GM19099 (cell line): Measurements from ENCODE around the gene OR2H1.

Source experiments
- POLR2A ChIP-seq: IDR thresholded peaks from 3 replicates; pipeline ENCODE4 v1.6.1; 2011; ENCODE audit warnings: low read depth; ENCODE audit not compliant: insufficient read length; ENCODE audit errors: extremely low read depth

OR2H1 gene

DNA sequence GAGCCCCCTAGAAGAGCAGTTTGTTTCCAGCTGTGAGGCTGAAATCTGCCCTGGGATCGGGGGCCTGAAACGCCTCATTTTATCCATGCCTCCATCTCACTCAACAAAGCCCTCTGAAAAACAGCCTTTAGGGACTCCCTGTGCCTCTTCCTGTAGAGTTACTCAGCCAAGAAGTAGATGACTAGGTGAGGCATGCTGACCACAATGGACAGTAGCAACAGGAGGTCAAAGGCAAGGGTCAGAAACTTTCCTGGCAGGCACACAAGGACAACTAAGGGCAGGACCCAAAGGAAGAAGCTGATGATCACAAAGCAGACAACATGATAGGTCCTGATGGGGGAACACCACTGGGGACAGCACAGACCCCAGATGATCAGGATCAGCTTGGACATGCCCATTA, 18.0 kb downstream of the OR2H1 start:
- TF ChIP-seq POLR2A: no peak

DNA sequence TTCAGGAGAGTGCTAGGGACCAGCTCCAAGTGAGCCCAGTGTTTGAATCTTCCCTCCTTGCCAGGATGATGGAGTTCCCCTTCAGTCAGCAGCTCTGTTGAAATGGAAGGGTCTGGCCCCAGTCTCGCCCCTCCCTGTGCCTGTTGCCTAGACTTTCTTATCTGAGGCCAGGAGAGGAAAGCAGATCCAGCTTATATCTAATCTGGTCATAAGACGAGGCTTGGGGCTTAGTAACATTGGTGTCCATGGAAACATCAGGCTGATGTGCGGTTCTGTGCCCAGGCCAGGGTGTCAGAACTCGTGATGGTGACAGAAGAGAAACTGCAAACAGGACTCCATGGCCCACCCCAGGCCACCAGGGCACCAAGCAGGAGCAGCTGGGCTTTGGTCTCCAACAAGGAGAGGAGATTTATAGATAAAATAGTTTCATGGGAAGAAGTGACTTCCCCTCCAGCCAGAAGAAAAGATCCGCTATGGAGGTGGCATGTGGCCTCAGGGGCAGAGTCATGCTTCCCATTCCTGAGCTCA, 21.0 kb downstream of the OR2H1 start:
- no peak for TF ChIP-seq POLR2A

DNA sequence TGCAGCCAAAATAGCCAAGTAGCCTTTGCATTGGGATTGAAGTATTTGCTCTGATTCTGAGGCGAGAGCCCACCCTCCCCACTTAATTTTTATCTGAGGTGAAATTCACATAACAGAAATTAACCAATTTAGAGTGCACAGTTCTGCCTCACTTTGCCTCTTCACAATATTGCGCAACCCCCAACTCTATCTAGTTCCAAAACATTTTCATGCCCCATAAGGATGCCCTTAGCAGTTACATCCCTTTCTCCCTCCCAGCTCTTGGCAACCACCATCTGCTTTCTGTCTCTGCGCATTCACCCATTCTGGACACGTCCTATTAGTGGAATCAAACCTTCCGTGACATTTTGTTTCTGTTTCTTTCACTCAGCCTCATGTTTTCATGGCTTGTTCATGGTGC, 21.8 kb downstream of the OR2H1 start:
- no peak for TF ChIP-seq POLR2A

DNA sequence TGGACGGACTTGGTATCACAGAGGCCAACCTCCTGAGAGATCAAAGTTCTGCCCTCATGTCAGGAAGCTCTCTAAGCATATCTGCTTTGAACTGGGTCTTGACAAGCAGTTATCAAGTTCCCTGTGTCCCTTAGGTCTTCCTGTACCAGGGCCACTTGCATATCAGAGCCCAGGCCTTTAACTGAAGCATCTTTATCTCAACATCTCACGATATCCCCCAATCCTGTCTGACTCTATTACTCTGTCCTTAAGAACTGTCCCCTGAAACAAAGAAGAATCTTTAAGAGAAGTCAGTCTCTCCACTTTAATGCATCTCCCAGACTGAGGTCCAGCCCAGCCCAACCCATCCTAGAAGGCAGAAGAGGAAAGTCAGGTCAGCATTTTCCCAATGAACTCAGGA, 22.6 kb downstream of the OR2H1 start:
- TF ChIP-seq POLR2A: no peak

DNA sequence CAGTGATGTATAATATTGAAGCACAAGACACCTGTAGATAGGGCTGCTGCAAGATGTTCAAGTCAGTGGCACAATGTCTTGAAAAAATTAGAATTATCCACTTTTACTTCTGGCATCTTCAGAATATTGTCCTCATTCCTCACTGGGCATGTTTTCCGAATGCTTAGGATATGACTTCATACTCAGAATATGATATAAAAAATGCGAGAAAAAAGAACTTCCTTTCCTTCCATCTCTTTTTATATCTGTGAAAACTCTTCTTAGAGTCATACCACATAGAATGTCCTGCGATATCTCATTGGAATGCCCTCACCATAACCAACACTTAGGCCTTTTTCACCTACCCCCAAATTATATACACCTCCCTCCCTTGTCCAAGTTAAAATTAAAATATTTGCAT, 26.2 kb downstream of the OR2H1 start:
- no peak for TF ChIP-seq POLR2A

DNA sequence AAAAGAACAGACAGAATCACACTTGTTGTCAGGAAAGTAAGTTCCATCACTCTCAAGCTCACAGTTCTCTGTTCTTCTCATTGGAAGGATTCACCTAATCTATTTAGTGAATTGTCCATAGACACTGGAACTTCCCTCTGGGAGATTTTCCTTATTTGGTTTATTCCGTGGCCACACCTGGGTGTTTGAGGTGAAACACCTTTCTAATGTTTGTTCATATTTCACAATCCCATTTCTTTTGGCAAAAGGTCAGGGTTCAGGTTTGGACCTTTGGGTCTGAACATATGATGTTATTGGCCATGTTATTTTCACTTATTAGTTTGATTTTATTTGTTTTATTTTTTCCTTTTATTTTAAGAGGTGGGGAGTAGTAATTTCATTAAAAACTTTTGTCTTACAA, 26.8 kb downstream of the OR2H1 start:
- TF ChIP-seq POLR2A: no peak

DNA sequence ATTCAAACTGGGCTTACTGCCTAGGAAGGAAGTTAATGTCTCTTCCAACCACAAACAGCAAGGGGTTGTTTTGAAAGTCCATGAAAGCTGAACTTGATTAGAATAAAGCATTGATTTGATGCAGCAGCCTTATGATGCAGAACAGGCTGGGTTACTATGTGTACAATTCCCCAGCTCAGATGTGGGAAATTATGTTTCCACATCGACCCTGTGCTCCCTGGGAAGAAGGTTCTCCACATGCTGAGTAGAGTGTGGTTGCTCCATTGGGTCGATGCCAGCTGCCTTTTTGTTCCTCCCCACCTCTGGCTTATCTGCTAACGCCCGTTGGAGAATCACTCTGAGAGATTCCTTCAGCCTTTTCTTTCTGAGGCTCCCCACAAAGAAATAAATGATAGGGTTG, 29.6 kb downstream of the OR2H1 start:
- no peak for TF ChIP-seq POLR2A

DNA sequence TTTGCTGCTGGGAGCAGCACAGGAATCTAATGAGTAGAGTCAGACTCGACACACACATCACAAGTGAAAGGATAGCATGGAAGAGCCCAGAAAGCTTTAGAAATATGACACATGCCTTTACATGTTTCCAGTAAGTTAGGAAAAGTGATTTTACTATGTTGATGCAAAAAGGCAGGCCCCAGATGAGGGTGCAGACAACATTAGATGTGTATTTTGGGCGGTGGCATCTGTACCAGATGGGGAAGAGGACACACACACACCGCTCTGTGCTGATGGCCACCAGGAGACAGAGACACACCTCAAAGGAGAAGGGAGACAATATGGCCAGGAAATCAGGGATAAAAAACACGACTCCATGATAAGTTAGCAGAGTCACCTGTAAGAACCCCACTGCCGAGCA, 30.2 kb downstream of the OR2H1 start:
- no peak for TF ChIP-seq POLR2A

DNA sequence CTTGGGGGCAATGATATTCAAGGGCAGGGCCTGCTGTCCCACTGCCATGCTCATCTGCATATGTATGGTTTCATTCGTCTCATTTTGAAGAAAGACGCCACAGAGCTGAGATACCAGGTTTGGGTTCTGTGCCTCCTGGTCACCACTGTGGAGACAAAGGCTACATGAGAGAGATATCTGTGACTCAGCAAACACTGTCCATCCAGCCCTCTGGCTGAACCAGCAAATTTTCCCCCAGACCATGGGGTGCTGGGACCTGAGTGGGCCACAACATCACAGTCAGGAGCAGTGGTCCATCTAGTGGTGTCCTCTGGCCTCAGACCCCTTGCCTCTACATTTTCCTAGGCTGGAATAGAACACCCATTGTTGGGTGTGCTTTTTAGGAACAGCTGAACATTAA, 30.7 kb downstream of the OR2H1 start, which contains the start of gene MAS1L:
Gene MAS1L (minus strand): TSS at position 297 of the 400 bp plus-strand sequence. CDS start 54 bp downstream, at position 243.
- no peak for TF ChIP-seq POLR2A

DNA sequence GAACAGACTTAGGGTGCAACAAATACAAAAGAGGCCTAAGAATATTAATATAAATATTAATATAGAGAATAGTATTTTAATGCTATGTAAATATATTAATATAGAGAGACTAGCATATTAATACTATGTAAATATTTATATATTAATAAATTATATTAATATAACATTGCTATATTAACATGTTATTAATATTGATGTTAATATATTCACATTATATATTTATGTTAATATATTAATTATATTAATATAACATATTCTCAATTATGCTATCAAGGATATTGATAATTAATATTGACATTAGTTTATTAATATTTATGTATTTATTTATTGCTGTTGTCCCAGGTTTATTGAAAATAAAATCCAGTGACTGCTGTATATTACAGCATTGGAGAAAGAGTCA, 31.9 kb downstream of the OR2H1 start:
- TF ChIP-seq POLR2A: no peak

DNA sequence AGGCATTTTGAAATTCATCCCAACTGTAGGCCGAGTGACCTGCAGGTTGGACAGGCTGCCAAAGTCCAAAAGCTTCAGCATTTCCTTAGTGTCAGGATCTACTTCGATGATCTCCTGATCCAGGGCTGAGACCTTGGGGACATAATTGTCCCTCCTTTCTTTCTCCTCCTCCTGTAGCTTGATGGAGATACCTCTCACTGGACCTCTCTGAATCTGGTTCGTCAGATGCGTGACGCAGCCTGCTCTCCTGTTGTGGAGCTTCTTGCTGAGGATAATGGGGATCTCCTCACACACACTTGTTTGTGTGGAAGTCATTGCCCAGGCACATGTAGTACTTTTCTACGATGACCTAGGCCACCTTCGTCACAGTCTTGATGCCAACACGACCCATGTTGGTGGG, 32.3 kb downstream of the OR2H1 start:
- TF ChIP-seq POLR2A: no peak

DNA sequence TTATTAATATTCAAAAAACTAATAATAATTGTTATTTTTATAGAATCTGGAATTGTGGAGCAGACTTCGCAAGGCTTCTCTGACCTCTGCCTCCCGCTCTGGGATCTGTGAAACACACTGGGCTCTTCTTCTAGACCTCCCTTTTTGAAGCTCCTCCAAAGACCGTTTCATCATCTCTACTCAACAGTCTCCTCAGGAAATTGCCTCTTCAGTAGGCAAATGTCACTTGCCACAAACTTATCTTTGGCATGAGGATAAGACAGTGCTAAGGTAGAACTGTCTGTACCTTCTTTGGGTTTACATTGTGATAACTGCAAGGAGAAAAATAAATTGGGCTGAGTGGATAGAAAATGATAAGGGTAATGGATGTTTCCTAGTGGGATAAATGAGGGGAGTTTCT, 33.1 kb downstream of the OR2H1 start:
- no peak for TF ChIP-seq POLR2A

DNA sequence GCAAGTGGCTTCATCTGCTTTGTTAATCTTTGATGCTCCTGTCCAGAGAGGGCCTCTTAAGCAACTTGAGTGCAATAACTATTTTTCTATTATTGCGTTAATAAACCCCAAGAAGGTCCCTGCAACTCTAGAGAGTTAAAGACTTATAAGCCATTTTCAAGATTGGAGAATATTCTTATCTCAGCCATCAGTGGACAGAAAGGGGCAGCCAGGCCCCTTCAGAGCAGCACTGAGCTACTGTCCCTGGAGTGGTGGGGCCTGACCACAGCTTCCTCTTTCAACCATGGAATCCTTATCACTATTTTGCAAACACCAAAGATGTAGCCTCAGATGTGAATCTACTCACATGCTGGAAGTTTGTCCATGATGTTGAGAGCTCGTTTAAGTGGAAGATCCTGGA, 33.6 kb downstream of the OR2H1 start:
- TF ChIP-seq POLR2A: no peak

DNA sequence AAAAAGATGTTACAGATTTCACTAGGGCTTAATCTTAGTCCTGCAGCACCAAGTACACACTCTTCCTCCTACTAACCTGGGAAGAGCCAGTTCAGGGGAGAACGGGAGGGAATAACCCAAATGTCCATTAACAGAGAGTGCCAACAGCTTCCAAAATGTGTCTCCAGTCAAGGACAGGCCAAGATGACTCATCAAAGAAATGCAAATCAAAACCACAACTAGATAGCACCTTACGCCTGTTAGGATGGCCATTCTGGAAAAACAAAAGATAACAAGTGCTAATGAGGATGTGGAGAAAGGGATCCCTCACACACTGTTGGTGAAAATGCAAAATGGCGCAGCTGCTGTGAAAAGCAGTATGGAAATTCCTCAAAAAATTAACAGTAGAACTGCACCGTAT, 34.6 kb downstream of the OR2H1 start:
- no peak for TF ChIP-seq POLR2A

DNA sequence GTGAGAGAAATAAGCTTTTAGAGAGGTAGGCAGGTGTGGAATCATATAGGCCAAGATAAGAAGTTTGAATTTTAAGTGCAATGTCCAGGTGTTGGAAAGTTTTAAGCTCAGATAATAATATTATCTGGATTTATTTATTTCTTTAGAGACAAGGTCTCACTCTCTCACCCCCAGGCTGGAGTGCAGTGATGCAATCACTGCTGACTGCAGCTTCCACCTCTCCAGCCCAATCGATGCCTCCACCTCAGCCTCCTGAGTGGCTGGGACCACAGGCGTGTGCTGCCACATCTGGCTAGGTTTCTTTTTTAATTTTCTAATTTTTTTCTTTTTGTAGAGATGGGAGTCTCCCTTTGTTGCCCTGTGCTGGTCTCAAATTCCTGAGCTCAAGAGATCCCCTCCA, 36.3 kb downstream of the OR2H1 start:
- no peak for TF ChIP-seq POLR2A

DNA sequence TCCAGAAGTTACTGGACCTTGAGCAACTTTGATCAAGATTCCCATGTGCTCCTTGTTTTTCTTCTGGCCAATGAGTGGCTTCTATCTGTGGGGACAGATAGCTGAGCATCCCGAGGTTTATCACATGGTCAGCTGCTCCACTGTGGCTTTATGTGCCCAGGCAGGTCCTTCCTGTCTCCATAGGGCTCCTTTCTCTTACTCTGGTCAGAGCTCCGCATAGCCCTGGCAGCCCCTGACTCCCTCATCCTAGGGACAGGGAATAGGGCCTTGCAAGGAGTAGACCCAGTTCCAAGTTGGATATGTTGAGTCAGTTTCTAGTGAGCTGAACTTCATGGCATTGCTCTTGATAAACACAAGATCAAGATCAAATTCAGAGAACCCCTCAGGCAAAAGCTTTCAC, 37.2 kb downstream of the OR2H1 start:
- no peak for TF ChIP-seq POLR2A

DNA sequence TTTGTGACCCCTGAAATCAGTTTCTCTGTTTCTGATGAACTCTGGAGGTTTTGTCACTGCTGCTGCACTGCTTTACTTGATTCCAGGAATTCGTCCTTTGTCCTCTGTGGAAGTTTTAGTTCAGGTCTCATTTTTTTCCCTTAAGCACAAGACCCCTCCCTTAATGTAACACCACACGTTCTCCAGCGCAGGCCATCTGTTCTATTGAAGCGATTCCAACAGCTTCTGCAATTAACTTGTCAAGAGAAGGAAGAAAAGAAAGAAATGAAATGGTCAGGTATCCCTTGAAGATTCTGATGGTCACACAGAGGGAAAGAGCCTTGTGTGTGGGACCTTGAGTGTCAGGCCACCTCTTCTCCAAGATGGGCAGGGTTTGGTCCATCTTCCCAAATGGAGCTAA, 38.6 kb downstream of the OR2H1 start:
- no peak for TF ChIP-seq POLR2A
